ENCODE measurements around the gene SORCS3. TPM values are rescaled to one million over a fixed set of nuclear protein-coding genes. Genes with fewer than 3 reads are reported as not detected.

SORCS3 gene
- total RNA-seq, 2 experiments from 2014 or later = 1.7 to 2.1 TPM

DNA sequence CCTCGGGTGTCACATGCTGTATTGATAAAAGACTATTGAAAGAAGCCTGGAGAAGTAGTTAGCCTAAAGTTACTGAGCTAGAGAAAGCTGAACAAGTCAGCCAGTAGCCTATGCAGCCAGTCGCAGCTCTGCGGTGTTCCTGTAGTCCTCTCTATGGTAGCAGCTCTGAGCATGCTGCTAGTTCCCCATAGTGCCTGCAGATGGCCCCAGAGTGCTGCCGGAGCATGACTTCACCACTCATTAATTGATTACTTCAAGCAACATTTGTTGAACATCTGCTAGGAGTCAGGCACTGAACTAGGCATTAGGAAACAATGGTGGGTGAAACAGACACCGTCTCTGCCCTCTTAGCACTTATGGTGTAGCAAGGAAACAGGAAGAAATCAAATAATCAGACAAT lies 422.7 kb downstream of the SORCS3 start:
- H3K9me3 Mint-ChIP-seq = no peaks in the 10 kb centered on the region
- H3K36me3 ChIP-seq (ENCODE audit: insufficient read depth, low read length) = no peaks in the 10 kb centered on the region
- H3K4me1 ChIP-seq (ENCODE audit: insufficient read depth, low read length) = no peaks in the 10 kb centered on the region
- no peaks in the 10 kb centered on the region for H3K27me3 ChIP-seq (ENCODE audit: control insufficient read depth in 1 of 2, insufficient read depth in 2 of 2, low read length in 2 of 2)
- no peak overlapping the region for H3K4me3 ChIP-seq (ENCODE audit: low read length)
- no peak overlapping the region for H3K27ac Mint-ChIP-seq
- ATAC-seq (ENCODE audit: poor library complexity) (no peak), DNase-seq (peak in 1 of 14 experiments; percentile 0)
- TF ChIP-seq, protein P1, sequence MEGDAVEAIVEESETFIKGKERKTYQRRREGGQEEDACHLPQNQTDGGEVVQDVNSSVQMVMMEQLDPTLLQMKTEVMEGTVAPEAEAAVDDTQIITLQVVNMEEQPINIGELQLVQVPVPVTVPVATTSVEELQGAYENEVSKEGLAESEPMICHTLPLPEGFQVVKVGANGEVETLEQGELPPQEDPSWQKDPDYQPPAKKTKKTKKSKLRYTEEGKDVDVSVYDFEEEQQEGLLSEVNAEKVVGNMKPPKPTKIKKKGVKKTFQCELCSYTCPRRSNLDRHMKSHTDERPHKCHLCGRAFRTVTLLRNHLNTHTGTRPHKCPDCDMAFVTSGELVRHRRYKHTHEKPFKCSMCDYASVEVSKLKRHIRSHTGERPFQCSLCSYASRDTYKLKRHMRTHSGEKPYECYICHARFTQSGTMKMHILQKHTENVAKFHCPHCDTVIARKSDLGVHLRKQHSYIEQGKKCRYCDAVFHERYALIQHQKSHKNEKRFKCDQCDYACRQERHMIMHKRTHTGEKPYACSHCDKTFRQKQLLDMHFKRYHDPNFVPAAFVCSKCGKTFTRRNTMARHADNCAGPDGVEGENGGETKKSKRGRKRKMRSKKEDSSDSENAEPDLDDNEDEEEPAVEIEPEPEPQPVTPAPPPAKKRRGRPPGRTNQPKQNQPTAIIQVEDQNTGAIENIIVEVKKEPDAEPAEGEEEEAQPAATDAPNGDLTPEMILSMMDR (IDR thresholded peaks at IDR 0.05) = no peak
- POLR2A ChIA-PET = interaction anchor here (0.7 kb wide), 1 partner anchor 183 kb away, joined by 3 read pairs; no protein-coding TSS in a partner anchor
- no peaks in the 10 kb centered on the region for H3K36me3 Mint-ChIP-seq (ENCODE audit: low read depth)
- H3K4me3 Mint-ChIP-seq = no peak overlapping the region
- no peaks in the 10 kb centered on the region for H3K4me1 Mint-ChIP-seq (ENCODE audit: low read depth)
- H3K27ac ChIP-seq (ENCODE audit: low read depth in 1 of 2, low read length in 2 of 2) = no peak overlapping the region
- H3K27me3 Mint-ChIP-seq = no peaks in the 10 kb centered on the region
- intact Hi-C loops (cut with DNase I, micrococcal nuclease) = no loop called here
- H3K9me3 ChIP-seq (ENCODE audit: control insufficient read depth in 1 of 2, insufficient read depth in 1 of 2, low read length in 2 of 2) = no peaks in the 10 kb centered on the region
- CTCF ChIA-PET = no interaction called here

DNA sequence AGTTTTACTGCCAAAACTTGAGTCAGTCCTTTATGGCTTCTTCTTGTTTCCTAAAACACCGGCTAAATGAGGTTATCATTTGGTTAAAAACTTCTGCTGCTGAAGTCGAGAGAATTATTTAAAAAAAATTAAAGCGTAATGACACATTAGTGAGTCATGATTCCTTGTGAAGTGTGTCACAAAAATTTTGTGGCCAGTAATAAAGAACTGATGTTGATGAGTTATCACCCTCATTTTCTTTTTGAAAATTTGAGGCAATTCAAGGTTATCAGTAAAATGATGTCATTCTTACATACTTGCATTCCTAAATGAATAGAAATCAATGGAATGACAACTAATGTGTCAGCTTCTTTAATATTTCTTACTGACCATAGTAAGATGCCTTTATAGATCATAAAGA lies 427.4 kb downstream of the SORCS3 start:
- Mint-ChIP-seq H3K4me3 (no peak overlapping the region), H3K4me1 (ENCODE audit: low read depth) (no peaks in the 10 kb centered on the region), H3K36me3 (ENCODE audit: low read depth) (no peaks in the 10 kb centered on the region), H3K27me3 (no peaks in the 10 kb centered on the region), H3K27ac (no peak overlapping the region), H3K9me3 (no peaks in the 10 kb centered on the region)
- no peaks in the 10 kb centered on the region for H3K9me3 ChIP-seq (ENCODE audit: control insufficient read depth in 1 of 2, insufficient read depth in 1 of 2, low read length in 2 of 2)
- no peak overlapping the region for H3K27ac ChIP-seq (ENCODE audit: low read depth in 1 of 2, low read length in 2 of 2)
- TF ChIP-seq, protein P1 (IDR thresholded peaks at IDR 0.05) = no peak
- no peaks in the 10 kb centered on the region for H3K4me1 ChIP-seq (ENCODE audit: insufficient read depth, low read length)
- DNase-seq (no peak), ATAC-seq (ENCODE audit: poor library complexity) (no peak)
- H3K36me3 ChIP-seq (ENCODE audit: insufficient read depth, low read length) = no peaks in the 10 kb centered on the region
- ChIA-PET CTCF (no interaction called here), POLR2A (no interaction called here)
- intact Hi-C loops (cut with DNase I, micrococcal nuclease) = no loop called here
- no peaks in the 10 kb centered on the region for H3K27me3 ChIP-seq (ENCODE audit: control insufficient read depth in 1 of 2, insufficient read depth in 2 of 2, low read length in 2 of 2)
- no peak overlapping the region for H3K4me3 ChIP-seq (ENCODE audit: low read length)

DNA sequence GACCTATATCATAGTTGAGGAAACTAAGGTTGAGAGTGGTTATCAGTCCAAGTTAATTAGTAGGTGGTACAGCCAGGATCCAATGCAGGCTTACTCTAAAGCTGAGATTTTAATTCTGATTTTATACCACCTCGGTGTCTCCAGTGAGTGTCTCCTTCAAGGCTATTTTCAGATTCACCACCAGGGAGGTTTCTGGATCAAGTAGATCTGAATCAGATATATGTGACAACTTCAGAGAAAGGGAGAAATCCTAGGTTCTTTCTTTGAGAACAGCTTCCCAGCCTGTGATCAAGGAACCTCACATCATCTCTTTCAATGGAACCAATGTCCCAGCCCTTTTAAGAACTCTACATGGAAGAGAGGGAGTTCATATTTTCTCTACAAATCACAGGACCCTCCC lies 429.2 kb downstream of the SORCS3 start:
- CTCF ChIA-PET = no interaction called here
- H3K4me1 Mint-ChIP-seq (ENCODE audit: low read depth) = no peaks in the 10 kb centered on the region
- intact Hi-C loops (cut with DNase I, micrococcal nuclease) = no loop called here
- Histone ChIP-seq H3K36me3 (ENCODE audit: insufficient read depth, low read length) (no peaks in the 10 kb centered on the region), H3K4me1 (ENCODE audit: insufficient read depth, low read length) (no peaks in the 10 kb centered on the region), H3K27ac (ENCODE audit: low read depth in 1 of 2, low read length in 2 of 2) (no peak overlapping the region), H3K9me3 (ENCODE audit: control insufficient read depth in 1 of 2, insufficient read depth in 1 of 2, low read length in 2 of 2) (no peaks in the 10 kb centered on the region), H3K4me3 (ENCODE audit: low read length) (no peak overlapping the region), H3K27me3 (ENCODE audit: control insufficient read depth in 1 of 2, insufficient read depth in 2 of 2, low read length in 2 of 2) (no peaks in the 10 kb centered on the region)
- POLR2A ChIA-PET = no interaction called here
- DNase-seq = no peak
- no peaks in the 10 kb centered on the region for H3K36me3 Mint-ChIP-seq (ENCODE audit: low read depth)
- no peak overlapping the region for H3K4me3 Mint-ChIP-seq
- ATAC-seq (ENCODE audit: poor library complexity) = no peak
- no peaks in the 10 kb centered on the region for H3K27me3 Mint-ChIP-seq
- H3K9me3 Mint-ChIP-seq = no peaks in the 10 kb centered on the region
- TF ChIP-seq, protein P1 (IDR thresholded peaks at IDR 0.05) = no peak
- H3K27ac Mint-ChIP-seq = no peak overlapping the region
